ENCODE measurements around the gene SNX9. TPM values are rescaled to one million over a fixed set of nuclear protein-coding genes. Genes with fewer than 3 reads are reported as not detected.

The SNX9 gene
- total and polyA plus RNA-seq, 2 donors (not counting 1 experiment from before 2014, with no cell fraction given), result 56.8 to 117 TPM

DNA sequence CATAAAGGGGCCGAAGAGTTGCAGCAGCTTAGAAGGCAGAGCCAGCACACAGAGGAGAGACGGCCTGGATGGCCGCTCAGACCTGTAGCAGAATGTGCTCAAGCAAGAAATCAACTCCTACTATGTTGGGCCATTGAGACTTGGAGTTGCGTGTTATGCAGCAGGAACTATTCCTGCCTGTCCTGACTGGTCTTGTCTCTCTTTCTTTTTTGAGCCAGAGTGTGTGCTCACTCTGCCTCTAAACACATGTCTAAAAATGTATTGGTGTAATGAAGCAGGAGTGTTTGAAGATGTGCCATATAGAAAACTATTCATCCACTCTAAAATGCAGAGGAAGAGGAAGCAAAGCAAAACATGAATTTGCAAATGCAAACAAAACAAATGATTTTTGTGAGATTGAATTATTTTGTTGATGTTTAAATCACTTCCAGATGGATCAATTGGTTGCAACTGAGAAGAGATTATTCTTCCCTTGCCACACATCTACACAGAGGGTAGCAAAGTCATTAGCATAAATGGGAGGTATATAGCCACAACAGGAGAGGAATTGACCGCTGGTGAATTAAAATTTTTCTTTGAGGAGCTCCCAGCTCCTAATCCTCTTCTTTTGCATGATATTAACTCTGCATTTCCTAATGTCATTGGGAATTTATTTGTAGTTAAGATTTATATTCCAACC is 138.2 kb downstream of the SNX9 start:
- no peaks in the 10 kb centered on the region for H3K36me3 ChIP-seq (ENCODE audit: control insufficient read depth, insufficient read depth, low read length)
- H3K4me2 ChIP-seq (ENCODE audit: extremely low read depth, insufficient read depth, low read length), result no peak overlapping the region
- no peak overlapping the region for H3K27ac ChIP-seq (ENCODE audit: insufficient read depth, low read length)
- no peak overlapping the region for H2AFZ ChIP-seq (ENCODE audit: low read length)
- no peaks in the 10 kb centered on the region for H3K27me3 ChIP-seq (ENCODE audit: control insufficient read depth, insufficient read depth, low read length)
- no peak overlapping the region for H3K4me3 ChIP-seq (replicated peaks in 1 of 4; ENCODE audit: control extremely low read depth in 1 of 4, insufficient read depth in 1 of 4, low read depth in 3 of 4, low read length in 4 of 4)
- H3K79me2 ChIP-seq (ENCODE audit: control insufficient read depth, insufficient read depth, low read length), result no peaks in the 10 kb centered on the region
- no peaks in the 10 kb centered on the region for H3K9me3 ChIP-seq (ENCODE audit: control insufficient read depth, insufficient read depth, low read depth, low read length)
- no peak overlapping the region for H3K9ac ChIP-seq (ENCODE audit: insufficient read depth, low read length)
- no peaks in the 10 kb centered on the region for H4K20me1 ChIP-seq (ENCODE audit: control insufficient read depth, extremely low read depth, insufficient read depth, low read length)
- peaks cover 10% of the 10 kb centered on the region for H3K4me1 ChIP-seq (ENCODE audit: control insufficient read depth, extremely low read depth, insufficient read depth, low read length)
- TF ChIP-seq EZH2 (IDR thresholded peaks at IDR 0.05; ENCODE audit: low read length, missing control alignments), result no peak
- TF ChIP-seq, protein P1, sequence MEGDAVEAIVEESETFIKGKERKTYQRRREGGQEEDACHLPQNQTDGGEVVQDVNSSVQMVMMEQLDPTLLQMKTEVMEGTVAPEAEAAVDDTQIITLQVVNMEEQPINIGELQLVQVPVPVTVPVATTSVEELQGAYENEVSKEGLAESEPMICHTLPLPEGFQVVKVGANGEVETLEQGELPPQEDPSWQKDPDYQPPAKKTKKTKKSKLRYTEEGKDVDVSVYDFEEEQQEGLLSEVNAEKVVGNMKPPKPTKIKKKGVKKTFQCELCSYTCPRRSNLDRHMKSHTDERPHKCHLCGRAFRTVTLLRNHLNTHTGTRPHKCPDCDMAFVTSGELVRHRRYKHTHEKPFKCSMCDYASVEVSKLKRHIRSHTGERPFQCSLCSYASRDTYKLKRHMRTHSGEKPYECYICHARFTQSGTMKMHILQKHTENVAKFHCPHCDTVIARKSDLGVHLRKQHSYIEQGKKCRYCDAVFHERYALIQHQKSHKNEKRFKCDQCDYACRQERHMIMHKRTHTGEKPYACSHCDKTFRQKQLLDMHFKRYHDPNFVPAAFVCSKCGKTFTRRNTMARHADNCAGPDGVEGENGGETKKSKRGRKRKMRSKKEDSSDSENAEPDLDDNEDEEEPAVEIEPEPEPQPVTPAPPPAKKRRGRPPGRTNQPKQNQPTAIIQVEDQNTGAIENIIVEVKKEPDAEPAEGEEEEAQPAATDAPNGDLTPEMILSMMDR (conservative IDR thresholded peaks at IDR 0.05 in 1 of 2, IDR thresholded peaks at IDR 0.05 in 1 of 2; ENCODE audit: low read depth in 1 of 2, low read length in 2 of 2), result no peak
- no peak for DNase-seq (ENCODE audit: low read depth in 2 of 2)

DNA sequence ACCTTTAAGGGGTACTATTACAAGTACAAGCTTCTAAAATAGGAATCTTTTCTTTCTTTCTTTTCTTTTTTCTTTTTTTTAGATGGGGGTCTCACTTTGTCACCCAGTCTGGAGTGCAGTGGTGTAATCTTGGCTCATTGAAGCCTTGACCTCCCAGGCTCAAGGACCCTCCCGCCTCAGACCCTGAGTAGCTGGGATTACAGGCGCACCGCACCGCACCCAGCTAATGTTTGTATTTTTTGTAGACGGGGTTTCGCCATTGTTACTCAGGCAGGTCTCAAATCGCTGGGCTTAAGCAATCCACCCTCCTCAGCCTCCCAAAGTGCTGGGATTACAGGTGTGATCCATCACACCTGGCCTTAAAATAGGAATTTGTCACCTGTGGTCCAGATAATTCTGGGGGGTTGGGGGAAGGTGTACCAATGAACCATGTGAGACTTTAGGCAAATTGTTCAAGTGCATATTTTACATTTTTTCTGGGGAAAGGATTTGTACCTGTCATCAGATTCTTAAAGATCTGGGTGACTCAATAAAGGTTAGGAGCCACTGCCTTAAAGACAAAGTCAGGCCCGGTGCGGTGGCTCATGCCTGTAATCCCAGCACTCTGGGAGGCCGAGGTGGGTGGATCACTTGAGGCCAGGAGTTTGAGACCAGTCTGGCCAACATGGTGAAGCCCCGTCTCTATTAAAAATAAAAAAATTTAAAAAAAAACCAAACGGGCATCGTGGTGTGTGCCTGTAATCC is 139.0 kb downstream of the SNX9 start:
- TF ChIP-seq, protein P1 (conservative IDR thresholded peaks at IDR 0.05 in 1 of 2, IDR thresholded peaks at IDR 0.05 in 1 of 2; ENCODE audit: low read depth in 1 of 2, low read length in 2 of 2), result no peak
- no peak for TF ChIP-seq EZH2 (IDR thresholded peaks at IDR 0.05; ENCODE audit: low read length, missing control alignments)
- Histone ChIP-seq H4K20me1 (ENCODE audit: control insufficient read depth, extremely low read depth, insufficient read depth, low read length) (no peaks in the 10 kb centered on the region), H3K4me1 (ENCODE audit: control insufficient read depth, extremely low read depth, insufficient read depth, low read length) (peaks cover 10% of the 10 kb centered on the region), H3K36me3 (ENCODE audit: control insufficient read depth, insufficient read depth, low read length) (no peaks in the 10 kb centered on the region), H3K27ac (ENCODE audit: insufficient read depth, low read length) (peak overlapping the region; percentile 91), H3K4me2 (ENCODE audit: extremely low read depth, insufficient read depth, low read length) (peak overlapping the region; percentile 21), H3K79me2 (ENCODE audit: control insufficient read depth, insufficient read depth, low read length) (no peaks in the 10 kb centered on the region), H3K9ac (ENCODE audit: insufficient read depth, low read length) (no peak overlapping the region), H2AFZ (ENCODE audit: low read length) (peak overlapping the region; percentile 31), H3K4me3 (replicated peaks in 1 of 4; ENCODE audit: control extremely low read depth in 1 of 4, insufficient read depth in 1 of 4, low read depth in 3 of 4, low read length in 4 of 4) (no peak overlapping the region), H3K27me3 (ENCODE audit: control insufficient read depth, insufficient read depth, low read length) (no peaks in the 10 kb centered on the region), H3K9me3 (ENCODE audit: control insufficient read depth, insufficient read depth, low read depth, low read length) (no peaks in the 10 kb centered on the region)
- no peak for DNase-seq (ENCODE audit: low read depth in 2 of 2)

DNA sequence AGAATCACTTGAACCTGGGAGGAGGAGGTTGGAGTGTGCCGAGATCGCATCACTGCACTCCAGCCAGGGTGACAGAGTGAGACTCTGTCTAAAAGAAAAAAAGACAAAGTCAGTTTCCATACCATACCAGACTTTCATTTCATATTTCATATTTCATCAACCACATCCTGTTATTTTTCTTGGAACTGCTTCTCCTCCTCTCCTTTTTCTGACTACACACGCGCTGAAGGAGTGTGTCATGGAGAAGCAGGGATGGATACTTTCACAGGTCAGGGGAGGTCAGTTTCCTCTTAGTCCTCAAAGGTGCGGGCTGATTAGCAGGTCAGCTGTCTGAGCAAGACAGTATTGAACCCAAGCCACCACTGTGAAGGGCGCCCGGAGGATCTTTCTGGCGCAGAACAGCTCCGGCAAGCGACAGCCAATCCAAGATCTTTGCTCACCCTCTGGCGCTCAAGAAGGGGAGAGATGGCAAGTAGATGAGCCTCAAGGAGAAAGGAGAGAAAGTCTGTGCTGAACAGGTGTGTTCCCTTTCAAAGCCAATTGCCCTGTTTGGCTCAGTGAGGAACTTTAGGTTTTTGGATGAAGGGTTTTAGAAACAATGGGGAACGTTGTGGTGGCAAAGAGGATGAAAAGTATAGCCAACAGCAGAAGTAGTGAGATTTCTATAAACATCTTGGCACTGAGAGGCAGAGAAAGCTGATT is 139.7 kb downstream of the SNX9 start:
- TF ChIP-seq, protein P1 (conservative IDR thresholded peaks at IDR 0.05 in 1 of 2, IDR thresholded peaks at IDR 0.05 in 1 of 2; ENCODE audit: low read depth in 1 of 2, low read length in 2 of 2), result no peak
- no peak for TF ChIP-seq EZH2 (IDR thresholded peaks at IDR 0.05; ENCODE audit: low read length, missing control alignments)
- H3K4me2 ChIP-seq (ENCODE audit: extremely low read depth, insufficient read depth, low read length), result peak overlapping the region; percentile 21
- H3K79me2 ChIP-seq (ENCODE audit: control insufficient read depth, insufficient read depth, low read length), result no peaks in the 10 kb centered on the region
- H3K36me3 ChIP-seq (ENCODE audit: control insufficient read depth, insufficient read depth, low read length), result no peaks in the 10 kb centered on the region
- peak overlapping the region; percentile 39 for H2AFZ ChIP-seq (ENCODE audit: low read length)
- H3K27me3 ChIP-seq (ENCODE audit: control insufficient read depth, insufficient read depth, low read length), result no peaks in the 10 kb centered on the region
- peaks cover 10% of the 10 kb centered on the region for H3K4me1 ChIP-seq (ENCODE audit: control insufficient read depth, extremely low read depth, insufficient read depth, low read length)
- peak overlapping the region; percentile 91 for H3K27ac ChIP-seq (ENCODE audit: insufficient read depth, low read length)
- no peak overlapping the region for H3K4me3 ChIP-seq (replicated peaks in 1 of 4; ENCODE audit: control extremely low read depth in 1 of 4, insufficient read depth in 1 of 4, low read depth in 3 of 4, low read length in 4 of 4)
- H3K9ac ChIP-seq (ENCODE audit: insufficient read depth, low read length), result peak overlapping the region; percentile 42
- H4K20me1 ChIP-seq (ENCODE audit: control insufficient read depth, extremely low read depth, insufficient read depth, low read length), result no peaks in the 10 kb centered on the region
- DNase-seq (ENCODE audit: low read depth in 2 of 2), result peak; percentile 77 to 81
- no peaks in the 10 kb centered on the region for H3K9me3 ChIP-seq (ENCODE audit: control insufficient read depth, insufficient read depth, low read depth, low read length)

Data from fibroblast of lung (primary cell).